Heart left ventricle (tissue), 13 donors: Measurements from ENCODE around the gene AKAP6.

ENCODE experiments used
- CTCF ChIP-seq, 12 donors: fragments of 200-600 bp; sonication (generic) in 4 of 12; IDR thresholded peaks; one replicate each; pipeline versions ENCODE4 v1.5.0 to v1.8.0; 2018 to 2022; ENCODE audit warnings: antibody characterized with exemption in 12 of 12, mild to moderate bottlenecking in 5 of 12
- POLR2A ChIP-seq, 2 donors: fragments of 450-650 bp; IDR thresholded peaks; one replicate each; pipeline ENCODE4 v1.6.1; 2017; ENCODE audit warnings: antibody characterized with exemption in 2 of 2, mild to moderate bottlenecking in 2 of 2, moderate library complexity in 2 of 2
- donor health status: ischemic (EF 13 %, LVEDD 7.1; RV severe dilation, severe dysfunction).
- donor health status: DM: no; HTN: yes; CAD: no.
- donor health status: DM: no; HTN: no; CAD: no.
- donor health status: ischemic (EF 25% LVEDD 6.9; RV normal size, moderate dysfunction).
- donor health status: ischemic (EF 25% LVEDD 5.7; RV mildly dilated, moderate dysfunction).
- donor health status: ischemic (EF 35%, LVEDD 5.7; RV mildly dilated, moderate dysfunction).
- donor health status: nonischemic (EF 11% LVEDD 7.7; RV severe dilation, severe dysfunction).
- donor health status: DM: yes; HTN: yes; CAD: no.
- donor health status: PGD.
- donor health status: ischemic (EF 29% LVEDD 5.4; RV normal size, mild dysfunction).
- donor health status: nonischemic (EF 23%, LVEDD 6.1; RV moderate dilation, normal function).

- TF ChIP-seq CTCF (IDR thresholded peaks at IDR 0.05): no peak
- TF ChIP-seq POLR2A (IDR thresholded peaks at IDR 0.05): no peak
Measured at GRCh38 chr14:32618991-32619390, 289.9 kb downstream of the AKAP6 start.
